HG03342 (cell line): ENCODE results near the gene PICALM.
A peak's percentile ranks its signal among the peaks of the same experiment; 100 is the strongest.
"Not testable (repeated sequence)": the region's sequence is repeated elsewhere in the genome, so short reads cannot be mapped to it uniquely, and the experiment has no call there.

ENCODE experiments used
- ATAC-seq: cut with Tn5 transposase; IDR thresholded peaks from one replicate; pipeline ENCODE4 v1.9.1; 2021; ENCODE audit warnings: mild to moderate bottlenecking, moderate library complexity; ENCODE audit not compliant: unreplicated experiment

The PICALM gene

DNA sequence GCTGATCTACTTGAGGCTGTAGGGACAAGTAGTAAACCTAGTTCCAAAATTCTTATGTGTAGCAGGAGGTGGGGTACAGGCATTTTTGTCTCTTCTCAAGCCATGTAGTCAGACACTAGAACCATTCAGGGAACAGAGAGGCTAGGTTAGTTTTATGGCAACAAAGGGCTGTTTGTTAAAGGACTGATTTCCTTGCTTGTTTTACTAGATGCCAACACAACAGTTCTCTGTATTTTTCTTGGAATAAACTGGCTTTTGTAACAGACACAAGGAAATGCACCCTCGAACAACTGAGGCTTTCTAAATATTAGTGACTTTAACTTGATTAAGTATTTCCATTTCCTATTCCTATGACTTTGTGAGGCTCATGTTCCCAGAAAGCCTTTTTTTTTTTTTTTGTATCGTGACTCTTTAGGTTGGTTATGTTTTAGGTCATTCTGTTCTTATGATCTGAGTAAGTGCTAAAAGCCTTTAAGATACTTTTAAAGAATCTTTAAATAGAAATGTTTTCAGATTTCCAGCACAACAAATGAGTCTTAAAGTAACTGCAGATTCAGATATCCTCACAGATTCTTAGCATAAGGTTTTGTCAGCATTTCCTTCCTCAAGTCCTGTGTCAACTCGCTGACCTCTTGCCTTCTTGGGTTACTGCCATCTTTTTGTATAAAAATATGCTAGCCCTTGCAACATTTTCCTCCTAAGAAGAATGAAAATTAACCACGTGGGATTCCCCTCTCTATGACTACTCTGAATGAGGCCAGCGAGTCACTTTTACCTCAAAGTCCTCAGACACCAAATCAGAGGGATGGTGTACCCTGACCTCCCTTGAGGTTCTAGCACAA, 121.2 kb downstream of the PICALM start:
- ATAC-seq = no peak

DNA sequence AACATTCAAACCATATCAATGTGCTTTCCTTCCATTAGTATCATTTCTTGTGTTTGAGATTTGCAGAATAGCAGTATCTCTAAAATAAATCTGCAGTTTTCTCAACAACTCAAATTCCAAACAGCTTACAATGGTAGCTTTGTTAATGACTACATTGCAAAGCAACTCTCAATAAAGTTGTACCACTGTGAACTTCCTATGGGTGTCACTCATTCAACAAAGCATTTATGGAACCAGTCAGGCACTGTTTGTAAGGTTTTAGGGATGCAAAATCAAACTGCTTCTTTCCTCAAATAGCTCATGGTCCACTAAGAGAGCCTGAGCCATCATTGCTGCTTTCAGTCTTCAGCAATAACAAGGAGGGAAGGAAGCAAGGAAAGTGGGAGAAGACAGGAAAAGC, 122.7 kb downstream of the PICALM start:
- ATAC-seq = no peak

DNA sequence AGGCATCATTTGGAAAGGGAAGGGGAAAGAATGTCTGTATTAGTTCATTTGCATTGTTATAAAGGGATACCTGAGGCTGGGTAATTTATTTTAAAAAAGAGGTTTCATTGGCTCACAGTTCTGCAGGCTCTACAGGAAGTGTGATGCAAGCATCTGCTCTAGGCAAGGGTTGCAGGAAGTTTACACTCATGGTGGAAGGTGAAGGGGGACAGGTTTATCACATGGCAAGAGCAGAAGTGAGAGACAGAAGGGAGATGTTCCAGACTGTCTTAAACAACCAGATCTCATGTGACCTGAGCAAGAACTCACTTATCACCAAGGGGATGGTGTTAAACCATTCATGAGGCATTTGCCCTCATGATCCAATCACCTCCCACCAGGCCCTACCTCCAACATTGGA, 123.1 kb downstream of the PICALM start:
- no peak for ATAC-seq

DNA sequence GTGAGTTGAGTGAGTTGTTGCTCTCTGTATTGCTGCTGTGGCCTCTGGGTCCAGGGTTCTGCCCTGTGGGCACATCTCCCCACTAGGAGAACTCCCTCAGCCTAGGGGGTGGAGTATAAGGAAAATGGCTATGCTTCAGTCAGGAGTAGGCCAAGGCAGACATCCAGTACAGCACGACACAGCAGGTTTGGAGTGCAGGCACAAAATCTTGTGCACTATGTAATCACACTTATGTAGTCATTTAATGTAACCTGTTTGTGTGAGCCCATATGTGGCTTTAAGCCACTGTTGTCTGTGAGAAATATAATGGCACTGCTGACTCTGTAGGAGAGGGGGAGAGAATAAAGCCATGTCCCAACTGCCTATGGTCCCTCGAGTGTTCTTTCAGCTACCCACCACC, 123.6 kb downstream of the PICALM start:
- no peak for ATAC-seq

DNA sequence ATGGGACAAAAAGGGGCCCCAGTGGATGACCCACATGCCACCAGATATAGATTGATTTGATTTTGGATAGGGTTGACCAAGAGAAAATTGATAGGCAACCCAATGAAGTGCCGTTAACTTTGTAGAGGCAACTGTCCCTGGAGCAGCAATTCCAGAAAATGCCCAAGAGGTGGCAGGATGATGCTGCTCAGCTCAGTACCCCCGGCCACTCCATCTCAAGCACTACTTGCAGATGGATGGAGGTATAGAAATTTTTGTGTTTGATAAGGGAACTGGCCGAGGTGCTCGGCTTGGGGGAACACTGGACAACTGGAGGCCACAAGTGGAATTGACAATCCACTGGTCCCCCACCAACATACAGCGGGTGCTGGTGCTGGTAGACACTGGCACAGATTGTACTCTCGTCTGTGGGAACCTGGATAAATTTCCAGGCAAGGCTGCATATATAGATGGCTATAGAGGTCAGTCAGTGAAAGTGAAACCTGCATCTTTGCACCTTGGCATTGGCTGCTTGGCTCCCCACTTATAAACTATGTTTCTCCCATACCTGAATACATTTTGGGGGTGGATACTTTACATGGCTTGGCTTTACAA, 127.4 kb downstream of the PICALM start:
- ATAC-seq = peak; percentile 71

DNA sequence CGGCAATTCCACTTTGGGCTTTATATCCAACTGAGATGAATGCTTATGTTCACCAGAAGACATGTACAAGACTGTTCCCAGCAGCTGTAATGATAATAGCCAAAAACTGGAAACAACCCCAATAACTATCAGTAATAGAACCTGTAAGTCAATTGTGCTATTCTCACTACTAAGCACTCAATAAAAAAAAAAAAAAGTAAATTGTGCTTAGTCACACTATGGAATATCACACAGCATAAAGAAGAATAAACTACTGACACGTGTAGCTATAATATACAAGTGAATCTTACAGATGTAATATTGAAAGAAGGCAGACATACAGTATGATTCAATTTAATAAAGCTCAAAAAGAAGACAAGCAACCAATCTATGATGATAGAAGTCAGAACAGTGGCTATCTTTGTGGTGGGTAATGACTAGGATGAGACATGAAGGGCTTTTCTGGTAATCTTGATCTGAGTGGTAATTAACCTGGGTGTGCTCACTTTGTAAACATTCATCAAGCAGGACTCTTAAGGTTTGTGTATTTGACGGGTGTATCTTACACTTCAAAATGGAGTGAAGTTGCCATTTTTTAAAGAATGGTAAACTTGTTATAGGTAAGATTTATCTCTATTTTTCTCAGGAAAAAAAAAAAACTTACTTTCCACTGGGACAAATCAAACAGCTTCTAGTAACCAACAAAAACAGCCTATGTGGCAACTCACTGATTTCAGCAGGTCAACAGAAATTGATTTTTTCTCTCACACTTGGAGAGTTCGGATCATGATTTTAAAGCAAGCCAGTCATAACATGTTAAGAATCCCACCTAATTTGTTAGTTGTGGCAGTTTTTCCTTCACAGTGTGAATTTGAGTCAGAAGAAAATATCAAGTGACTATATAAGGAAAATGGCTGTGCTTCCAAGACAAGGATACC, 129.5 kb downstream of the PICALM start:
- no peak for ATAC-seq

DNA sequence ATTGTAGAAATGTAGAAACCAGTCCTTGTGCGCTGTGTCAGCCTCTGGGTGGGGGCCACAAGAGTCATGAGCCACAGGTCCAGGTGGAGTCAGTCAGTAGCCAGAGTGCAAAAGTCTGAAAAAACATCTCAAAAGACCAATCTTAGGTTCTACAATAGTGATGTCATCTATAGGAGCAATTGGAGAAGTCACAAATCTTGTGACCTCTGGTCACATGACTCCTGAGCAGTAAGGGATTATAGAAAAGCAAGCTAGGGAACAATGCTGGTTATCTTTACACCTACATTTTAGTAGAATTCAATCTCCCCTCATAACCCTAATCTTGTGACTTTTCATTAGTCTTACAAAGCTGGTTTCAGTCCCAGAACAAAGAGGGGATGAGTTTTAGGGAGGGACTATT, 131.0 kb downstream of the PICALM start:
- ATAC-seq = no peak

DNA sequence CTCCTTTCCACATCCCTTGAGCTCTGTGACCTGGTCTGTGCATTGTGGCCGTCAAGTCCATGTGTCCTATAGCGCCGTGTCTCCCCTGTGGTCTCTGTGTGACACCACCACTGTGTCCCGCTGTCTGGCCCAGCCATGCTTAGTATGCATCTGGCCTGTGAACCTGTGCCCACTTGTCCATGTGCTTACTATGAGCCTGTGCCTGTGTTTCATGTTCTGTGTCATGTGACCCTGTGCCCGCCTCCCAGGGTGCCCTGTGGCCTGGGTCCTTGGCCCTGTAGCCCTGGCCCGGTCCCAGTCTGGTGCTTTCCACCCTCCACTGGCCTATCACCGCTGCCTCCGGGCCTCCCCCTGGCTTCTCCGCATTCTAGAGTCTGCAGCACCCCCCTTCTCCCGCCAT, 133.1 kb downstream of the PICALM start:
- ATAC-seq = no peak

DNA sequence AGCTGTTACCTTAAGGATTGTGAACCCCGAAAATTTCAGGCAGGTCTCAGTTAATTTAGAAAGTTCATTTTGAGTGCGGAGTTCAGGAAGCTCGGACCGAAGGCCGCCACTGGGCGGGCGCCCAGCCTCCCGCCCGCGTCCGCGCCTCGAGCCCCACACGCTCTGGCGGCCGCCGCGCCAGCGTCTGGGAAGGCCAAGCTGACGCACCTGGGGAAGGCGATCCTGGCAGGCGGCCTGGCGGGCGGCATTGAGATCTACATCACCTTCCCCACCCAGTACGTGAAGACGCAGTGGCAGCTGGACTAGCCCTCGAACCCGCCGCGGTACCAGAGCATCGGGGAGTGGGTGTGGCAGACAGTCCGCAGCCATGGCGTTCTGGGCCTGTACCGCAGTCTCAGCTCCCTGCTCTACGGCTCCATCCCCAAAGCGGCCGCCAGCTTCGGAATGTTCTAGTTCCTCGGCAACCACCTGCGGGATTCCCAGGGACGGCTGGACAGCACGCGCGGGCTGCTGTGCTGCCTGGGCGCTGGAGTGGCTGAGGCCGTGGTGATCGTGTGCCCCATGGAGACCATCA, 134.2 kb downstream of the PICALM start:
- no peak for ATAC-seq

DNA sequence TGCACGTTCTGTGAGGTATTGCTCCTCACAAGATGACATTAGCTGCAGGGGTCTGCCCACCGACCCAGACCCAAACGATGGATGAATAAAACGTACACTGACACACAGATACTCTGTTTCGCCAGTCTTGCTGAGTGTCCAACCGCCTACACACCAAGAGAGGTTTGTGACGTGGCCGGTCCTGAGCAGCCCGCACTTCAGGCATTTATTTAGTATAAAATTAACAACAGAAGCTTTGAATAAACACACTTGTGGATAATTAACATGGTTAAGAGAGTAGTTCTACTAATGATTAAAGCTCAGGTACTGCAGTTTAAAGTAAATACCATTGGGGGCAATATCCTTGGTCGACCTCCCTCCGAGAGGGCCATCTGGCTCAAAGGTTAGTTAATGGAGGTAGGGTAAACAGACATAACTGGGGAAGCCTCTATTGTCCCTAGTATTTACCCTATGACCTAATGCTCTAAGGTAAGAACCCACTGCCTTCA, 138.0 kb downstream of the PICALM start:
- no peak for ATAC-seq

DNA sequence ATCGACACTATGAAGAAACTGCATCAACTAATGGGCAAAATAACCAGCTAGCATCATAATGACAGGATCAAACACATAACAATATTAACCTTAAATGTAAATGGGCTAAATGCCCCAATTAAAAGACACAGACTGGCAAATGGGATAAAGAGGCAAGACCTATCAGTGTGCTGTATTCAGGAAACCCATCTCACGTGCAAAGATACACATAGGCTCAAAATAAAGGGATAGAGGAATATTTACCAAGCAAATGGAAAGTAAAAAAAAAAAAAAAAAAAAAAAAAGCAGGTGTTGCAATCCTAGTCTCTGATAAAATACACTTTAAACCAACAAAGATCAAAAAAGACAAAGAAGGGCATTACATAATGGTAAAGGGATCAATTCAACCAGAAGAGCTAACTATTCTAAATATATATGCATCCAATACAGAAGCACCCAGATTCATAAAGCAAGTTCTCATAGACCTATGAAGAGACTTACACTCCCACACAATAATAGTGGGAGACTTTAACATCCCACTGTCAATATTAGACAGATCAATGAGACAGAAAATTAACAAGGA, 142.2 kb downstream of the PICALM start:
- not testable (repeated sequence) for ATAC-seq

DNA sequence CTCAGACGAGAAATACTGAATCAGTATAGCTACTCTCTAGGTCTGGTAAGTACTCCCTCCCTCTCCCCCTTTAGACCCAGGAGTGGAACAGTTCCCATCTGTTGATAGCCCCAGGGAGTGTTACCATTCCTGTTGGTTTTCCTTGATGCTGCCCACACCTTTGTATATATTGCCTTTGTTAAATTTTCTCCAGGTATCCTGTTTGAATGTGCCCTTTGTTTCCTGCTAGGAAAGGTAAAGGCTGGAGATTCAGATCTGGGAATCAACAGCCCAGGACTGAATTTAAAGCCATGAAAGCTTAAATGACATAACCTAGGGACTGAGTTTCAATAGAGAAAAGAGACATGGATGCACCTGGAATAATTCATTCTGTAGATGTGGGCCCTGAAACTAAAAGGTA, 145.4 kb downstream of the PICALM start:
- ATAC-seq = no peak

DNA sequence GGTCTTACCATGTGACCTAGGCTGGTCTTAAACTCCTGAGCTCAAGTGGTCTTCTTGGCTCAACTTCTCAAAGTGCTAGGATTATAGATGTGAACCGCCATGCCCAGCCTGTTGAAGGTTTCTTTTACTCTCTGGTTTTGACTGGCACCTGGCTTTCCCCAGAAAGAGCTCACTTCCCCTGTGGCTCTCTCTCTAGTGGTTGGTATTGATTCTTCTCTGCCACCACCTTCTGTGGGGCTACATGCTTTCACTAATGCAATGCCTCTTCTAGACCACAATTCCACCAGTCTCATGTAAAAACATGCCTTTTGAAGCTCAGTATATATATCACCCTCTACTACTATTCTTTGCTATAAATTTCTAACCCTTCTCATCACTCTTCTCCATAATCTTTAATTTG, 146.5 kb downstream of the PICALM start:
- ATAC-seq = no peak

DNA sequence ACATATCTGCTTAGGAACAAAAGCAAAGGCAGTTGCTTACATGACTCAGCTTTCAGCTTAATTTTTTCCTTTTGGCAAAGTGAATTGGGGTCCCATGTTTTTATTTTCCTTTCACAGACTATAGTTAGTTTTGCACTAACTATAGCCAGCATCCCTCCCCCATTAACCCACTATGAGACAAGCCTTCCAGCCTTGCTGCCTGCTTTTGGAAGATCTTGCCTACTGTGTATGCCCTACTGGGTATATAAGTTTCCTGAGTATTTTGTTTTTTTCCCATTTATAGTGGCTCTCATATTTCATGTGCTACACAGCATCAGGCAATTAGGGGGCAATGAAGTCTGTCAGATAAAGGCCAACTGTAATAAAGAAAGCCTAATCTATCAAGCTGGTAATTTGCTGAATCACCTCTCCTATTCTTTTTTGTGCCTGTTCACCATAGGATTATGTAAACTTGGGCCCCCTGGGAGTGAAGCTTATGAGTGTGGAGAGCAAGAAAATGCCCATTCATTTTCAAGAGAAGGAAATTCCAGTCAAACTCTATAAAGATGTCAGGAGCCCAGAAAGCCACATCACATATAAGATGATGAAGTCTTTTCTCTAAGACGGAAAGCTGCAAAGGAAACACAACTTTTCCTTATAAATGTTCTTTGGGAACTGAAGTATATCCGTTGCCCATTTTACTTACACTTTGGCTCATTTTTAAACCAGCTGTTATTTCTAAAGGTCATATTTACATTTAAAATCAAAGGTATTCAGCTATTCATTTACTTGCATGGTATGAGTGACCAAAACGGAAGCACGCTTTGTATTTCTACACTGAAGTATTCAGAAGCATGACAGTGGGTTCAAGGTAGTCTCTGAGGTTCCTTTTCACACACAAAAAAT, 149.7 kb downstream of the PICALM start:
- ATAC-seq = no peak

DNA sequence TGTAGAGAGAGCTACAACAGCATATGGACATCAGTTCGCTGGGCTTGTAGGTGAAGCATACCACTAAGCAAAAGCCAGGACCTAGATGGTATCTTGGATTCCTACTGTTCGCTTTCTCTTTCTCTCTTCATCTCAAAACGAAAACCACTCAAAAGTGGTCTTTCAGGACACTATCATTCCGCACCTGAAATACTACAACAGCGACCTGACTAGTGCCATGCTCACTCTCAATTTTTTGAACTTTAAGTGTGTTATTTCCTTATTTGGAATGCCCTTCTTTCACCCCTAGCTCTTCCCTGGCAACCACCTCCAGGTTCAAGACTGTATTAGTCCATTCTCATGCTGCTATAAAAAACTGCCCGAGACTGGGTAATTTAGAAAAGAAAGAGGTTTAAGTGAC, 154.5 kb downstream of the PICALM start:
- no peak for ATAC-seq

DNA sequence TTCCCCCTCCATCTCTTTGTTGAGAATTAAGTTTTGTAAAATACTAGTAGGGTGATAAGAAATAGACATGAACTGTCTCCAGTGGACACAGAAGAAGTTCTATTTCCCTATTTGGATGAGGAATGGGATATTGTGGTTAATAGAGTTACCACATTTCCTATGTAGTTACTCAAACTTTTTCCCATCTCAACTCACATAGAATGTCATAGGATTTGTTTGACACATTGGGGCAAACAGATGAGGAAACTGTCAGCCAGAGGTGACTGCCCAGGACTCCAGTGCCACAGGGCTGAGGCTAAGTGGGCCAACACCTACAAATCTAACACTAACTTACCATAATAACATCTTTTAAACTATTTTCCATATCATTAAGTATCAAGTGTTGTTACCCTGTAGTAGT, 155.4 kb downstream of the PICALM start:
- ATAC-seq = no peak

DNA sequence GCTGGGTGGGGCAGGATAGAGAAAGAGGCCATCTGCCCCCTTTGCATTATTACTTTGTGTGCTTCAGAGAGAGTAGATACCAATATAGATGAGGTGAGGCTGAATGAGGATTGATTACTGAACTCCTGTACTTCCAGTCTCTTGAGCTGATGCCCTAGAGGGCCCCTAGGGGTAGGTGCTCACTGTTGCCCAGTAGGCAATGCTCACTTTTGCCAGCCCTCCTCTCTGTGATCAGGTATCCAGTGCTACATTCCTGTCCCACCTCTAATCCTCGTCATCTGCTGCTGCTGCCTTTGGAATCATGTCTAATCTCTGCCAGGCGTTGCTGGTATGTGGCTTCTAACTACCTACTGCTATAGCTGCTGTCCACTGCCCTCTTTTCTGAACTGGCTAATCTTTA, 156.5 kb downstream of the PICALM start:
- no peak for ATAC-seq
